Globus pallidus (tissue), 1 donor: Measurements from ENCODE around the gene JHY.

Experiments
- DNase-seq: peaks from one replicate; pipeline ENCODE4 v3.0.0-alpha.2; 2015; ENCODE audit warnings: low spot score

Gene JHY

DNA sequence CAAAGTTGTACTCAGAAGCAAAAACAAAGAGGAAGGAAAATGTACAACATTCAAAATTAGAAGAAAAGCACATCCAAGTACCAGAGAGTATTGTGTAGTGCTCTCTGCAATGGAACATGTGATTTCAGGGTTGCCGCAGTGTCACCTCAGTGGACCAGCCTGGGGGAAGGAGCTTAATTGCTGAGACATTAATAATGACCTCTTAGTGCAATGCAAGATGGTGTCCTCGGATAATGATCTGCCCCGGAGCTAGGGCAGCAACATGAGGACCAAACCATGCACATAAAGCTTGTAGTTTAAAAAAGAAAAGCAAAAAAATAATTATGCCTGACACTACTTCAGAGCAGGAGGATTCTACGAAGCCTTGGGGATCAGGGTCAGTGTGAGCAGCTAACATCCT, 11.3 kb upstream of the JHY start:
- DNase-seq = no peak

- no peak for DNase-seq
Observed at GRCh38 chr11:122872046-122872445, 10.5 kb upstream of the JHY start.

DNA sequence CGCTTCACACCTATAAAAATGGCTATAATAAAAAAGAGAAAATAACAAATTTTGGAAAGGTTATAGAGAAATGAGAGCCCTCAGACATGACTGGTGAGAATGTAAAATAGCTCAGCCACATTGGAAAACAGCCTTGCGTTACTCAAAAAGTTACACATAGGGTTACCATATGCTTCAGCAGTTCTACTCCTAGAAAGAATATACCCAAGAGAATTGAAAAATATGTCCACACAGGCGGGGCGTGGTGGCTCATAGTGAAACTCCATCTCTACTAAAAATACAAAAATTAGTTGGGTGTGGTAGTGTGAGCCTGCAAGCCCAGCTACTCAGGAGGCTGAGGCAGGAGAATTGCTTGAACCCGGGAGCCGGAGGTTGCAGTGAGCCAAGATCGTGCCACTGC, 7.6 kb upstream of the JHY start:
- DNase-seq = no peak

GRCh38 chr11:122877732-122878131, 4.8 kb upstream of the JHY start:
- DNase-seq = no peak

GRCh38 chr11:122879785-122880184, 2.8 kb upstream of the JHY start:
- DNase-seq = no peak

DNA sequence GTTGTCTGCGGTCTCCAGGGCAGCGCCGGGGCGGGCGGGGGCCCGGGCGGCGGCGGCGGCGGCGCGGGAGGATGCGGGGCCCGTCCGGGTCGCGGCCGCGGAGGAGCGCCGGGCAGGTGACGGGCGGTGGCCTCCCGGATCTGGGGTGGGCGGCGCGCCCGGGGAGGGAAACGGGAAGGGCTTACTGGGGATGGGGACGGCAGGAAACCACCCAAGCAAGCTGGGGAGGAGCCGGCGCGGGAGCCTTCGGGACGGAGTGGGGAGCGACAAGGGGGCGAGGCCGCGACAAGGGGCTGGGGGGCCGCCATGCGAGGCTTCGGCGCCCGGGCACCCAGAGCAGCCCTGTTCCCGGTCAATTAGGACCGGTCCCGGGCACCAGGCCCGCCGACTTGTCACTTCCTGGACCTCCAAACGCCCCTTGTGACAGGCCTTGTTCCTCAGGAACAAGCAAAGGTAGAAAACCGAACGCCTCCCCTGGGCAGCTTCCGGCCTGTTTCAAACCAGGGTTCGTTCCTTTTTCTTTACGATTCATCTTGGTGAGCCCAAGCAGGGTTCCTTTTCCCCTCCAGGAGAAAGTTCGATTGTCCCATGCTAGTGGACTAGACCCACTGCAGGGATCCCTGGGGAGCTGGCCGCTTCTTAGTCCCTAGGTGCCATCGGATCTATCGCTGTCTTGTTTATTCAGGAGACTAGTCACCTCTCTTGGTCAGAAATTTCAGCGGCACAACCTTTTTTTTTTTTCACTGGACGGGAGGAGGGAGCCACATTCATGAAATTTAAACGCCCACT, 492 bp downstream of the JHY start:
- DNase-seq = peak; percentile 7

- no peak for DNase-seq
Observed at GRCh38 chr11:122883646-122883979, 1.1 kb downstream of the JHY start.

- no peak for DNase-seq
Observed at GRCh38 chr11:122888162-122888561, 5.6 kb downstream of the JHY start.

- no peak for DNase-seq
Observed at GRCh38 chr11:122893131-122893530, 10.6 kb downstream of the JHY start.

DNA sequence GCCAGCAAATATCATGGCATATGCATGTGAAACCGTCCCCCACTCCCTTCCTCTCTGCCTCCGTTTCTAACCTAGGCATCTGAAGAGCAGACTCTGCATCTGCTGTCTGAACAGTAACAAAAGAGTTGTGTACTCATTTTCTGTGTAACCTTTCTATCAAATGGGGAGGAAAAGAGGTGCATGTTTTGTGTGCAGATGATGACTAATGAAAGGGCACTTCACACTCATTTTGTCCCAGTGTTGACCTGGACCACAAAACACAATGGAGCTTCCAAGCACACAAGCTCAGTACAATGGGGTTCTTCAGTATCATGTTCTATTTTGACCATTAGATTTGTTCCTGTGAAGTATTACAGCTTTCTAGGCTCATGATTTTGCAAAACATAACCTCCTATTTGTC, 13.0 kb downstream of the JHY start:
- no peak for DNase-seq

- DNase-seq = no peak
Observed at GRCh38 chr11:122897606-122898210, 15.1 kb downstream of the JHY start.

DNA sequence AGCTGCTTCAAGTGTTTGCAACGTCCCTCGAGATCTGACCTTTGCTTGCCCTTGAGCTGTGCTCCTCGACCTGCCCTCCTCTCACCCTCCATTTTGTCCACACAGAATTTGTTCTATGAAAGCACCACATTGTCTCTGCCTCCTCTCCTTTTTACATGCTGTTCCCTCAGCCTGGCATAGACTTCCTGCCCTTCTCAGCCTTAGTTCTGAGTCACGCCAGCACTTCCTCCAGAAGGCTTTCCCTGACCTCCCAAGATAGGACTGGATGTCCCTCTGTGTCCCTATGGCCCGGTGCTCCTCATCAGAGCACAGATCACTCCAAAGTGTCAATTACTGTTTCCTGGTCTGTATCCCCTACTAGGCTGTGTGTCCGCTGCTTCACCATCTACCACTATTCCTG, 16.2 kb downstream of the JHY start:
- no peak for DNase-seq

- no peak for DNase-seq
Observed at GRCh38 chr11:122900587-122901202, 18.1 kb downstream of the JHY start.

DNA sequence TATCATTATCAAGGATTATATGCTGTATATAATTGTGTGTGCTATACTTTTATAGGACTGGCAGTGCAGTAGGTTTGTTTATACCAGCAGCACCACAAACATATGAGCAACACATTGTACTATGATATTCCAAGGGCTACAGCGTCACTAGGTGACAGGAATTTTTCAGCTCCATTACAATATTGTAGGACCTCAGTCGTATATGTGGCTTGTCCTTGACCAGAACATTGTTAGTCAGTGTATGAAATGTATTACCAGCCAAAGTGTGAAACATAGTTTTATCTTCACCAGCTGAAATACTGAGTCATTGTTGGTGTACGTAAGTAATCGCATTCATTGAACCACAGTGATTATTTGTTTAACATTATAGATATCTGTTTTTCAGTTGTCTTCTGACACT, 20.4 kb downstream of the JHY start:
- no peak for DNase-seq

- peak; percentile 7 for DNase-seq
Observed at GRCh38 chr11:122910775-122911174, 28.2 kb downstream of the JHY start.

DNA sequence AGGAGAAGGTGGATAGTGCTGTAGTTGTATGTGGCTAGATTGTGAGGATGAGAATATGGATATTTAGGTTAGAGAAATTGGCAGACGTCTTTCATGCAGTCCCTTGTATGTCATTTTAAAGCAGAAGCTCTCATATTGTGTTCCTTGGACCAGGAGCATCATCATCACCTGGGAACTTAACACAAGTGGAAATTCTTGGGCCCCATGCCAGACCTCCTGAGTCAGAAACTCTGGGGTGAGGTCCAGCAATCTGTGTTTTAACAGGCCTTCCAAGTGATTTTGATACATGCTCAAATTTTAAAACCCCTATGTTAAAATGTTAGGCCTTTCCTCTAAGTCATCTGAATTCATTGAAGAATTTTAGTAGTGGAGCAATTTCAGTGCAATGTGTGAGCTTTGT, 34.8 kb downstream of the JHY start:
- no peak for DNase-seq

GRCh38 chr11:122918734-122919133, 36.2 kb downstream of the JHY start:
- DNase-seq = no peak

DNA sequence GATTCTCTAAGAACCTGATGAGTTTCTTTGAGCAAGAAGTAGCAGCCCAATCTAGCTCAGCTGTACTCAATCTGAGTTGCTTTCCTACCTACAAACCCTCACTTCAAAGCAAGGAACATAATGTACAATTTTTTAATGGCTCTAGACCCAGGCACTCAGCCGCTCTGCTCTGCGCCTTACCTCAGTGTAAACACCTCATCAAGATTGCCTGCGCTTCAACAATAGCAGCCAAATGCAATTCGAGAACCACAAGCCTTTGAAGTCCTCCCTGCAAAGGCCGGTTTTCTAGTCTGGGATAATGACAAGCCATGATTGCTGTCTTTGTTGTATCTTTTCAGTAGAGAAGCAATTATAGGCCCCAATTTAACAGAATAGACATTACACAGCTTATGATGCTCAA, 38.0 kb downstream of the JHY start:
- no peak for DNase-seq

DNA sequence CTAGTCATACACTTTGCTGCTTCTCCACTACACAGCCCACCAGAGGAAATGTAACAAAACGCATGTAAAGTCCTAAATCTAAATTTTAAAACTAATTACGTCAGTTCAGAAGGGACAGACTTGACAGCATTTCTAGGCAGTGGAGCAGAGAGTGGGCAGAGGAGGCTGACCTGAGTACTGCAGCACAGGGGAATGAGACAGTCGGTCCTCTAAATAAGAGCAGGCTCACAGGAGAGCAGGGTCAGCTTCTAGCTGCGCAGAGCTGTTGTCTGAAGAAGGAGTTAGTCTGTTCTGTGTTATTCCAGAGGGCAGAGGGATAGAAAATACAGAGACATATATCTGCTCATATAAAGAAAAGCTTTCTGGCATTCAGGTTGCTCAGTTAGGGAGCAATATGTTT, 40.3 kb downstream of the JHY start:
- no peak for DNase-seq

GRCh38 chr11:122923302-122923701, 40.7 kb downstream of the JHY start:
- no peak for DNase-seq

GRCh38 chr11:122931510-122931909, 49.0 kb downstream of the JHY start:
- no peak for DNase-seq

DNA sequence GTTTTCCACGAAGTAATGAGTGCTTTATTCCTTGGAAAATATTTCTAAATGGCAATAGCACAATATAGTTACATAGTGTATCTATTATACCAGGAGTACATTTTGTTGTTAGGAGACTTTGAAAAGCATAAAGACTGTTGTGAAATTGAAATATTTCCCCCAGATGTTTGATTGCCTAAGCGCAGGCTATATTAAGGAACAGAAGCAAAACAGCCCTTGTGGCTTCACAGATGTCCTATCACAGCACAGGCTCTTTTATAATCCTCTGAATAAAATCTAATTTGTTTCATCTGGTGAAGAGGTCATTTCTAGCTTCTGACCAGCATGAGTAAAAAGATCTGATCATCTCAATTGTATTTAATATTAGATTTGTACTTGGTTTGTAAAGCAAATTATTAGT, 50.9 kb downstream of the JHY start:
- DNase-seq = no peak

- DNase-seq = no peak
Observed at GRCh38 chr11:122937983-122938382, 55.4 kb downstream of the JHY start.

DNA sequence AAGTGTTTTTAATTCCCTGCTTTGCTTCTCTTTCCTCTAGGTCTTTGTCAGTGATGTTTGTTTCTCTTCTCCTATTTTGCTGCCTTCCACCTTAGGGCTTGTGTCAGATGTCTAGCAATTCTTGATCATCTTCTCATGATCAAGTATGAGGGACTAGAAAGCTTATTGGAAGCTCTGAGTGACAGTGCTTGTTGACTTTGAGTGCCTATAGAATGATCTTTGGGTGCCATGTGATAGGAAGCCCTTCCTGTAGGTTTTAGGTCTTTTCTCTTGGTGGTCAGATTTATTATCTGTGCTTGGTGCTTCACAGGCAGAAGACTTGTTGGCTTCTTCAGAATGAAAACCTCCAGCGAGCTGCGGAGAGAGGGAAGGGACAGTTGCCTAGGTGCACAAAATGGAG, 56.0 kb downstream of the JHY start:
- DNase-seq = no peak
